ENCODE measurements around the gene KLRK1.
"Not testable (repeated sequence)": the region's sequence is repeated elsewhere in the genome, so short reads cannot be mapped to it uniquely, and the experiment has no call there.

The KLRK1 gene

GRCh38 chr12:10389904-10390303, at the start of gene KLRK1:
Gene KLRK1 (minus strand): TSS chr12:10390041. CDS start chr12:10388810, 1,231 bp downstream.
- no peak for TF ChIP-seq CTCF (IDR thresholded peaks at IDR 0.05)

GRCh38 chr12:10435816-10436215, 46.0 kb upstream of the KLRK1 start, which contains the start of gene KLRC2:
Gene KLRC2 (minus strand): TSS chr12:10436010. CDS start chr12:10435986, 24 bp downstream.
- not testable (repeated sequence) for TF ChIP-seq CTCF (IDR thresholded peaks at IDR 0.05)

- not testable (repeated sequence) for TF ChIP-seq CTCF (IDR thresholded peaks at IDR 0.05)
These were observed 30.5 kb upstream of the KLRK1 start, which contains the start of gene KLRC3 for GRCh38 chr12:10420334-10420733. Gene KLRC3 (minus strand): TSS chr12:10420595. CDS start chr12:10420550, 45 bp downstream.

GRCh38 chr12:10409392-10409791, 19.6 kb upstream of the KLRK1 start, which contains the start of gene KLRC4:
Gene KLRC4 (minus strand): TSS chr12:10409757. CDS start chr12:10409575, 182 bp downstream.
- TF ChIP-seq CTCF (IDR thresholded peaks at IDR 0.05) = no peak

GRCh38 chr12:10408842-10409241, 19.0 kb upstream of the KLRK1 start:
- TF ChIP-seq CTCF (IDR thresholded peaks at IDR 0.05) = no peak

GRCh38 chr12:10406725-10407124, 16.9 kb upstream of the KLRK1 start:
- TF ChIP-seq CTCF (IDR thresholded peaks at IDR 0.05) = no peak

GRCh38 chr12:10405294-10405693, 15.5 kb upstream of the KLRK1 start:
- no peak for TF ChIP-seq CTCF (IDR thresholded peaks at IDR 0.05)

GRCh38 chr12:10404798-10405197, 15.0 kb upstream of the KLRK1 start:
- no peak for TF ChIP-seq CTCF (IDR thresholded peaks at IDR 0.05)
